ENCODE data around the gene GRIK5. TPM values are rescaled to one million over a fixed set of nuclear protein-coding genes. Genes with fewer than 3 reads are reported as not detected.

Gene GRIK5
- polyA plus RNA-seq, 1 experiment, result 0.05 TPM

DNA sequence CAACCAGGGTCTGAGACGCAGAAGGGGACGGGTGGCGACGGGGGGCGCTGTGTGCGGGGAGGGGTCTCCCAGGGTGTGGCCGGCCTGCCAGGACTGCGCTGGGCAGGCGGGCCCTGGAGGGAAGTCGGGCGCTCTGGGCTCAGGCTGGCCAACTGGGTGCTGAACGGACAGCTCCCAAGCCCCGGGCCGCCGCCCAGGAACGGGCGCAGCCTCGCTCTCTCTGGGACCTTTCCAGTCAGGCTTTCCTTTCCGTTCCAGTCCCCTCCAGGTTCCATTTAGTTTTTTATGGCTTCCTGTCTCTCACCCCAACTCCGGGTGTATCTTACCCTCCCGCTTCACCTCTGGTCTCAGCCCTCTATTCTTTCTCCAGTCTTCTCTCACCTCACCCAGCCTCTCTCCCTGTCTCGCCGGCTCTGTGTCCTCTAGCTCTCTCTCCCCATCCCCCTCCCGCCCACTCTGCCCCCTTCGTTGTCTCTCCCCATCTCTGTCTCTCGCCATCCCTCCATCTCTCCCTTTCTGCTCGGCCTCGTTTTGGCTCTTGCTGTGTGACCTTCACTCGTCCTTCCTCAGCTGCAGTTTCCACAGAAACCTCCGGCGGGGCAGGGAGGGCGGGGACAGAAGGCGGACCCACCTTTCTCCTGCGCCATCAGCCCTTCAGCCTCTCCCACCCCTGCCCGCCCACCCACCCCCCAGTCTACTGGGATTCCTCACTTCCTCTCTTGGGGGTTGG lies 72.7 kb downstream of the GRIK5 start:
- Histone ChIP-seq H3K4me3 (ENCODE audit: low read depth, low read length) (no peak overlapping the region), H3K9me3 (ENCODE audit: control insufficient read depth, insufficient read depth, low read length) (no peaks in the 10 kb centered on the region), H3K27me3 (ENCODE audit: control insufficient read depth, insufficient read depth, low read length) (peaks cover 50% of the 10 kb centered on the region), H3K27ac (ENCODE audit: low read depth, low read length) (no peak overlapping the region)
- CTCF ChIA-PET, result interaction anchor here (1.0 to 2.8 kb wide), 3 partner anchors 11 to 38 kb away, joined by 3 to 11 read pairs (median 4); no protein-coding TSS in a partner anchor
- TF ChIP-seq, protein P1, sequence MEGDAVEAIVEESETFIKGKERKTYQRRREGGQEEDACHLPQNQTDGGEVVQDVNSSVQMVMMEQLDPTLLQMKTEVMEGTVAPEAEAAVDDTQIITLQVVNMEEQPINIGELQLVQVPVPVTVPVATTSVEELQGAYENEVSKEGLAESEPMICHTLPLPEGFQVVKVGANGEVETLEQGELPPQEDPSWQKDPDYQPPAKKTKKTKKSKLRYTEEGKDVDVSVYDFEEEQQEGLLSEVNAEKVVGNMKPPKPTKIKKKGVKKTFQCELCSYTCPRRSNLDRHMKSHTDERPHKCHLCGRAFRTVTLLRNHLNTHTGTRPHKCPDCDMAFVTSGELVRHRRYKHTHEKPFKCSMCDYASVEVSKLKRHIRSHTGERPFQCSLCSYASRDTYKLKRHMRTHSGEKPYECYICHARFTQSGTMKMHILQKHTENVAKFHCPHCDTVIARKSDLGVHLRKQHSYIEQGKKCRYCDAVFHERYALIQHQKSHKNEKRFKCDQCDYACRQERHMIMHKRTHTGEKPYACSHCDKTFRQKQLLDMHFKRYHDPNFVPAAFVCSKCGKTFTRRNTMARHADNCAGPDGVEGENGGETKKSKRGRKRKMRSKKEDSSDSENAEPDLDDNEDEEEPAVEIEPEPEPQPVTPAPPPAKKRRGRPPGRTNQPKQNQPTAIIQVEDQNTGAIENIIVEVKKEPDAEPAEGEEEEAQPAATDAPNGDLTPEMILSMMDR (IDR thresholded peaks at IDR 0.05; ENCODE audit: low read depth, low read length), result no peak
- POLR2A ChIA-PET, result no interaction called here
- no peak for DNase-seq (ENCODE audit: low read depth, low spot score)

DNA sequence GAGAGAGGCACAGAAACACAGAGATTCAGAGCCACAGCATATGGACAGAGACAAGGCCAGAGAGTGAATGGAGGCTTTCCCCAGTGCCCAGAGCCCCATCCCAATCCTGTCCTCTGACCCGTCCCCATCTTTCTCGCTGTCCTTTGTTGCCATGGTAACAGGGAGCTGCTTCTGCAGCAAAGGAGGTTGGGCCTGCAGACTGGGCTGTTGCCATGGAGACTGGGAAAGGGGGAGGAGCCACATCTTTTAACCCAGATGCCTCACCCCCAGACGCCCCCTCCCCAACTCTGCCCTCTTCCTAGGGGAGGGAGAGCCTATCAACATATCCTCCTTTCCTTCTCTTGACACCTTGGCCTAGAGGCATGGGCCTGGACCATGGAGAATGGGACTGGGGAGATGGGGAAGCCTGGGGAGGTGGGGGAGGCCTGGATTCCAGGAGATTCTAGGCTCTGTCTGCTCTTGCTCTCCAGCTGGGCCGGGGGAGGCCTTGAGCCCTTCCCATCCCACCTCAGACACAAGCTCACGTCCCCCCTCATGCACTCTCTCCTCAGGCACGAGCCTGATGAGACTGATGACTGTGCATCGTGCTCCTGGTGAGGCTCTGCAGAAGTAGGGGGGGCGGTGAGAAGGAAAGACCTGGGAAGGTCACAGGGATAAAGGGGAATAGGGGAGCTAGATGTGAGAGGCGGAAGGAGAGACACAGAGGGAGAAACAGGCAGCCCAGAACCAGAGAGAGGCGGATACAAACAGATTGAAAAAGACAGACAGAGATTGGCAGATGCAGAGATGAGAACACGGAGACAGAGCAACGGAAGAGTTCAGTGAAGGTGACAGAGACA lies 73.8 kb downstream of the GRIK5 start:
- Histone ChIP-seq H3K27me3 (ENCODE audit: control insufficient read depth, insufficient read depth, low read length) (peaks cover 41% of the 10 kb centered on the region), H3K27ac (ENCODE audit: low read depth, low read length) (no peak overlapping the region), H3K9me3 (ENCODE audit: control insufficient read depth, insufficient read depth, low read length) (no peaks in the 10 kb centered on the region), H3K4me3 (ENCODE audit: low read depth, low read length) (no peak overlapping the region)
- CTCF ChIA-PET, result interaction anchor here (1.3 to 2.8 kb wide), 2 partner anchors 35 to 39 kb away, joined by 4 to 11 read pairs; no protein-coding TSS in a partner anchor
- TF ChIP-seq, protein P1 (IDR thresholded peaks at IDR 0.05; ENCODE audit: low read depth, low read length), result no peak
- POLR2A ChIA-PET, result no interaction called here
- DNase-seq (ENCODE audit: low read depth, low spot score), result no peak

DNA sequence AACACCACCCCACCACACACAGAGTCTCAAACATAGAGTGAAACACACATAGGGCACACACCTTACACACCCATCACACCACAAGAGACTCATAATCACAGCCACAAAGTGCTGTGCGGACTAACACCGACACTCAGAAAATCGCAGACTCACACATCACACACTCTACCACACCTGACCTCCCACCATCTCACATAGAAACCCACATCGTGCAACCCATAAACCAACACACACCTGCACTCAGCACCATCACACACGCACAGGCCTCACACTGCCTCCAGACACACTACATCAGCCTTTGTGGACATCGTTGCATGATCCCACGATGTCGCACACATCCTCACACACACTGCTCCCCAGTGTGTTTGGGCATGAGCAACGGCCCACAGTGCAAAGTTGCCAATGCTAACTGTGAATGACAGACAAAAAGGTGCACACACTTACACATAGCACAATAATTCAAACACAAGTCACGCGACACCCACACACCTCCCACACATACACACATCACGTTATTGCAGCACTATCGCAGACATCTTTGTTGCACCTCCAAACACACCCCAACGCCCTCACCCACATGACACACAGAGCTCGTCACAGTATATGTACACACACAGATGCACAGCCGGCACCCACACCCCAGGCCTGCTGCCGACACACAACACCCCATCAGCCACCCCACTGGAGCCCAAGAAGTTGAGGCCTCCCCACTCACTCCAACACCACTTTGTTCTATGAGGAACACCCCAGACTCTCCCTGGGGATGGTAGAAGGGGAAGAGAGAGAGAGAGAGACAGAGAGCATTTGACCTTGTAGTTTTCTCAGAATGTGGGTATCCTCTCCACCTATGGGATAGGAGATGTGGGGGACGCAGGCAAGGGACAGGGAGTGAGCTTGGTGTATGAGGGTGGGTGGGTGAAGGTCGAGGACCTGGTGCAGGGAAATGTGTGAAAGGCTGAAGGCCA lies 74.7 kb downstream of the GRIK5 start:
- DNase-seq (ENCODE audit: low read depth, low spot score), result no peak
- H3K4me3 ChIP-seq (ENCODE audit: low read depth, low read length), result no peak overlapping the region
- H3K27ac ChIP-seq (ENCODE audit: low read depth, low read length), result no peak overlapping the region
- ChIA-PET POLR2A (no interaction called here), CTCF (interaction anchor here (0.5 to 2.8 kb wide), 2 partner anchors 20 to 40 kb away, joined by 3 to 11 read pairs; no protein-coding TSS in a partner anchor)
- H3K27me3 ChIP-seq (ENCODE audit: control insufficient read depth, insufficient read depth, low read length), result peaks cover 32% of the 10 kb centered on the region
- no peaks in the 10 kb centered on the region for H3K9me3 ChIP-seq (ENCODE audit: control insufficient read depth, insufficient read depth, low read length)
- TF ChIP-seq, protein P1 (IDR thresholded peaks at IDR 0.05; ENCODE audit: low read depth, low read length), result no peak

DNA sequence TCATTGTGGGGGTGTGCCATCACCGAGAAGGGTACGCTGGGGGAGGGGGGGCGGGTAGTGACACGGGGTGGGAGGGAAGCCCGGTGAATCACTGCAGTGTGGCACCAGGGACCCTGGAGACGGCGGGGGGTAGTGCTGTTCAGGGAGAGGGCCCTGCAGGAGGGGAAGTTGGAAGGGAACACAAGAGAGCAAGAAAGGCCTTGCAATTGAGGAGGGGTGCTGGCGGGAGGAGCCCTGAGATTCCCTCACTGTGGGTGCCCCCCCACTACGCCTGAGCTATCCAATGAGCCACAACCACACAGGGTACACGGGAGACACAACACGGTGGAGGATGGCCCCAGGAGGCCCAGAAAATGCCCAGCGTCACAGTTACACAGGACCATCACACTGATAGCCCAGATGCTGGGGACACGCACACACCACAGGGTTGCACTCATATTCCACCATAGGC lies 75.5 kb downstream of the GRIK5 start:
- CTCF ChIA-PET, result interaction anchor here (0.5 kb wide), 1 partner anchor 19 kb away, joined by 3 read pairs; no protein-coding TSS in a partner anchor
- POLR2A ChIA-PET, result no interaction called here
- no peak overlapping the region for H3K27ac ChIP-seq (ENCODE audit: low read depth, low read length)

More for the DNA sequence above, 75.5 kb downstream of the GRIK5 start:
- H3K9me3 ChIP-seq (ENCODE audit: control insufficient read depth, insufficient read depth, low read length), result no peaks in the 10 kb centered on the region
- TF ChIP-seq, protein P1 (IDR thresholded peaks at IDR 0.05; ENCODE audit: low read depth, low read length), result no peak
- H3K4me3 ChIP-seq (ENCODE audit: low read depth, low read length), result no peak overlapping the region
- peaks cover 30% of the 10 kb centered on the region for H3K27me3 ChIP-seq (ENCODE audit: control insufficient read depth, insufficient read depth, low read length)
- no peak for DNase-seq (ENCODE audit: low read depth, low spot score)
